Left ventricle myocardium superior (tissue), 1 donor: ENCODE measurements around the gene DPH2. TPM values are rescaled to one million over a fixed set of nuclear protein-coding genes. Genes with fewer than 3 reads are reported as not detected.

Experiments used
- ATAC-seq: fragments of 200-7000 bp; cut with Tn5 transposase; one replicate; pipeline ENCODE4 v1.9.1; 2020; ENCODE audit warnings: mild to moderate bottlenecking, moderate library complexity
- DNase-seq: peaks from one replicate; pipeline ENCODE4 v3.0.0-alpha.2; 2020
- intact Hi-C: fragments of 100-400 bp; cut with micrococcal nuclease; formaldehyde crosslinking; loops from one replicate; pipeline ENCODE4 v1.11.0; 2022
- total RNA-seq: library from RNA; stranded (reverse); fragmentation: NEBNext Ultra II Directional; extraction: Animal tissue kit (Norgen Biotek cat#: 25700); gene quantifications from one replicate; pipeline ENCODE4 v1.2.1, GENCODE V29; 2021
- donor health status: DM: no; HTN: yes; CAD: no; lungs with severe emphysema.

The DPH2 gene
- total RNA-seq, 1 donor from 2014 or later, result 13.3 TPM

- DNase-seq (no peak), ATAC-seq (peak; percentile 67)
- intact Hi-C loops, result no loop called here
Measured at GRCh38 chr1:43961692-43962091, 8.1 kb upstream of the DPH2 start.

GRCh38 chr1:43962324-43962723, 7.5 kb upstream of the DPH2 start:
- no peak for DNase-seq
- peak; percentile 11 for ATAC-seq
- intact Hi-C loops, result no loop called here

- ATAC-seq, result no peak
- DNase-seq, result no peak
- intact Hi-C loops, result no loop called here
Measured at GRCh38 chr1:43963006-43963405, 6.8 kb upstream of the DPH2 start.

- ATAC-seq (no peak), DNase-seq (no peak)
- intact Hi-C loops, result no loop called here
Measured at GRCh38 chr1:43963890-43964289, 5.9 kb upstream of the DPH2 start.

GRCh38 chr1:43965316-43965715, 4.5 kb upstream of the DPH2 start:
- DNase-seq, result no peak
- intact Hi-C loops, result no loop called here
- ATAC-seq, result no peak

GRCh38 chr1:43968348-43968948, 1.4 kb upstream of the DPH2 start:
- intact Hi-C loops, result no loop called here
- ATAC-seq (no peak), DNase-seq (no peak)

GRCh38 chr1:43969416-43969745, 429 bp upstream of the DPH2 start:
- no peak for ATAC-seq
- no peak for DNase-seq
- intact Hi-C loops, result no loop called here

GRCh38 chr1:43970502-43970901, 692 bp downstream of the DPH2 start:
- ATAC-seq, result no peak
- DNase-seq, result no peak
- intact Hi-C loops, result no loop called here

GRCh38 chr1:43970911-43971310, 1.1 kb downstream of the DPH2 start:
- intact Hi-C loops, result no loop called here
- no peak for DNase-seq
- no peak for ATAC-seq

GRCh38 chr1:43971336-43971980, 1.6 kb downstream of the DPH2 start:
- no peak for ATAC-seq

GRCh38 chr1:43973981-43974442, 4.2 kb downstream of the DPH2 start:
- intact Hi-C loops, result no loop called here
- ATAC-seq (peak; percentile 2), DNase-seq (no peak)

More at GRCh38 chr1:43971336-43971980, 1.6 kb downstream of the DPH2 start:
- no peak for DNase-seq
- intact Hi-C loops, result no loop called here

GRCh38 chr1:43974443-43975248, 4.8 kb downstream of the DPH2 start, which contains the start of gene ATP6V0B:
ATP6V0B (plus strand) TSS chr1:43974960; CDS start chr1:43975041, 81 bp downstream.
- ATAC-seq (peak; percentile 89), DNase-seq (peak; percentile 99)
- intact Hi-C loops, result no loop called here

GRCh38 chr1:43975249-43975961, 5.6 kb downstream of the DPH2 start:
- ATAC-seq (peak; percentile 24), DNase-seq (peak; percentile 70)
- intact Hi-C loops, result no loop called here

- DNase-seq (no peak), ATAC-seq (no peak)
- intact Hi-C loops, result no loop called here
Measured at GRCh38 chr1:43976045-43976444, 6.2 kb downstream of the DPH2 start.

- DNase-seq, result no peak
- no peak for ATAC-seq
- intact Hi-C loops, result no loop called here
Measured at GRCh38 chr1:43976890-43977289, 7.1 kb downstream of the DPH2 start.

- no peak for DNase-seq
- intact Hi-C loops, result no loop called here
- ATAC-seq, result no peak
Measured at GRCh38 chr1:43977376-43978263, 7.8 kb downstream of the DPH2 start.

GRCh38 chr1:43978264-43978550, 8.4 kb downstream of the DPH2 start:
- intact Hi-C loops, result no loop called here
- DNase-seq (no peak), ATAC-seq (no peak)

- peak; percentile 3 for ATAC-seq
- intact Hi-C loops, result no loop called here
- DNase-seq, result peak; percentile 76
Measured at GRCh38 chr1:43978551-43979260, 8.9 kb downstream of the DPH2 start, which contains the start of gene B4GALT2. B4GALT2 (plus strand) TSS chr1:43979210; CDS start chr1:43981161, 1,951 bp downstream.

- ATAC-seq (no peak), DNase-seq (no peak)
- intact Hi-C loops, result no loop called here
Measured at GRCh38 chr1:43979261-43979527, 9.4 kb downstream of the DPH2 start.
